HG03521 (cell line): ENCODE results near the gene ZNF691.

Experiments
- ATAC-seq: cut with Tn5 transposase; IDR thresholded peaks from one replicate; pipeline ENCODE4 v1.9.1; 2021; ENCODE audit warnings: mild to moderate bottlenecking, moderate library complexity; ENCODE audit not compliant: unreplicated experiment

The ZNF691 gene

GRCh38 chr1:42831273-42831672 lies 15.1 kb upstream of the ZNF691 start:
- ATAC-seq, result no peak

- ATAC-seq, result no peak
These were observed 13.7 kb upstream of the ZNF691 start for GRCh38 chr1:42832641-42833240.

GRCh38 chr1:42833981-42834380 lies 12.4 kb upstream of the ZNF691 start:
- no peak for ATAC-seq

GRCh38 chr1:42834803-42835202 lies 11.6 kb upstream of the ZNF691 start:
- no peak for ATAC-seq

GRCh38 chr1:42835422-42835821 lies 11.0 kb upstream of the ZNF691 start:
- ATAC-seq, result no peak

GRCh38 chr1:42837709-42838108 lies 8.7 kb upstream of the ZNF691 start:
- no peak for ATAC-seq

- ATAC-seq, result no peak
These were observed 7.8 kb upstream of the ZNF691 start for GRCh38 chr1:42838482-42839190.

GRCh38 chr1:42841010-42841409 lies 5.4 kb upstream of the ZNF691 start:
- no peak for ATAC-seq

GRCh38 chr1:42841440-42842147 lies 4.8 kb upstream of the ZNF691 start:
- no peak for ATAC-seq

- ATAC-seq, result no peak
These were observed 1.7 kb upstream of the ZNF691 start for GRCh38 chr1:42844592-42845140.

GRCh38 chr1:42845193-42845592 lies 1.2 kb upstream of the ZNF691 start:
- ATAC-seq, result no peak

- ATAC-seq, result peak; percentile 3
These were observed 552 bp upstream of the ZNF691 start for GRCh38 chr1:42845866-42846256.

- ATAC-seq, result no peak
These were observed 740 bp downstream of the ZNF691 start for GRCh38 chr1:42847111-42847595.

GRCh38 chr1:42847721-42848460 lies 1.5 kb downstream of the ZNF691 start:
- no peak for ATAC-seq

GRCh38 chr1:42848823-42849537 lies 2.6 kb downstream of the ZNF691 start:
- ATAC-seq, result no peak

- no peak for ATAC-seq
These were observed 3.5 kb downstream of the ZNF691 start for GRCh38 chr1:42849944-42850343.

- ATAC-seq, result no peak
These were observed 5.0 kb downstream of the ZNF691 start for GRCh38 chr1:42851420-42851819.

GRCh38 chr1:42851960-42852607 lies 5.7 kb downstream of the ZNF691 start:
- no peak for ATAC-seq

- no peak for ATAC-seq
These were observed 6.2 kb downstream of the ZNF691 start for GRCh38 chr1:42852608-42852980.
